ENCODE measurements around the gene CXXC1.
"Not testable (repeated sequence)": the region's sequence is repeated elsewhere in the genome, so short reads cannot be mapped to it uniquely, and the experiment has no call there.

The CXXC1 gene

DNA sequence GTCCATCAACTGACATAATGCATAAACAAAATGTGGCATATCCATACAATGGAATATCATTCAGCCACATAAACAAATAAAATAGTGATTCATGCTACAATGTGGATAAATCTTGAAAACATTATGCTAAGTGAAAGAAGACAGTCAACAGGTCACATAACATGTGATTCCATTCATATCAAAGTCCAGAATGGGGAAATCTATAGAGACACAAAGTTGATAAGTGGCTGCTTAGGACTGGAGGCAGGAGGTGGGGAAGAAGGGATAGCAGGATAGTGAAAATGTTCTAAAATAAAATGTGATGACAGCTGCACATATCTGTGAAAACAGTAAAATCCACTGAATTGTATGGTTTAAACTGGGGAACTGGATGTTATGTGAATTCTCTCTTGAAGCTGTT is 39.9 kb downstream of the CXXC1 start:
- Histone ChIP-seq H3K36me3 (ENCODE audit: control insufficient read depth in 2 of 2, insufficient read depth in 2 of 2, low read length in 2 of 2) (no peaks in the 10 kb centered on the region), H3K9me3 (ENCODE audit: control insufficient read depth in 2 of 2, low read length in 2 of 2) (no peaks in the 10 kb centered on the region), H3K9ac (ENCODE audit: low read depth in 1 of 2, low read length in 2 of 2) (no peak overlapping the region)

DNA sequence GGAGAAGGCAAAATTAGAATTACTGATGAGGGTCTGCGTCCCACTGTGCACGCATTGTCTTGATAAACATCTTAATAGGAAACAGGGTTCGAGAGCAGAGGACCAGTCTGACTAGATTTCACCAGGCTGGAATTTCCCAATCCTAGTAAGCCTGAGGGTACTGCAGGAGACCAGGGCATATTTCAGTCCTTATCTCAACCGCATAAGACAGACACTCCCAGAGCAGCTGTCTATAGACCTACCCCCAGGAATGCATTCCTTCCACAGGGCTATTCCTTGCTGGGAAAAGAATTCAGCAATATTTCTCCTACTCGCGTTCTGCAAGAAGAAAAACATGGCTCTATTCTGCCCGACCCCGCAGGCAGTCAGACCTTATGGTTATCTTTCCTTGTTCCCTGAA is 45.7 kb downstream of the CXXC1 start:
- H3K4me3 ChIP-seq (ENCODE audit: low read length in 2 of 2); H3K9me3 ChIP-seq (ENCODE audit: control insufficient read depth in 2 of 2, low read length in 2 of 2); H3K36me3 ChIP-seq (ENCODE audit: control insufficient read depth in 2 of 2, insufficient read depth in 2 of 2, low read length in 2 of 2); H3K27me3 ChIP-seq (ENCODE audit: control insufficient read depth in 2 of 2, insufficient read depth in 2 of 2, low read length in 2 of 2); H3K27ac ChIP-seq (ENCODE audit: low read depth in 2 of 2, low read length in 2 of 2); H3K4me1 ChIP-seq (ENCODE audit: control insufficient read depth in 2 of 2, insufficient read depth in 2 of 2, low read length in 2 of 2); H3K9ac ChIP-seq (ENCODE audit: low read depth in 1 of 2, low read length in 2 of 2): not testable (repeated sequence)

More for the DNA sequence above, 39.9 kb downstream of the CXXC1 start:
- Histone ChIP-seq H3K4me3 (ENCODE audit: low read length in 2 of 2) (no peak overlapping the region), H3K27ac (ENCODE audit: low read depth in 2 of 2, low read length in 2 of 2) (no peak overlapping the region), H3K27me3 (ENCODE audit: control insufficient read depth in 2 of 2, insufficient read depth in 2 of 2, low read length in 2 of 2) (no peaks in the 10 kb centered on the region), H3K4me1 (ENCODE audit: control insufficient read depth in 2 of 2, insufficient read depth in 2 of 2, low read length in 2 of 2) (no peaks in the 10 kb centered on the region)

DNA sequence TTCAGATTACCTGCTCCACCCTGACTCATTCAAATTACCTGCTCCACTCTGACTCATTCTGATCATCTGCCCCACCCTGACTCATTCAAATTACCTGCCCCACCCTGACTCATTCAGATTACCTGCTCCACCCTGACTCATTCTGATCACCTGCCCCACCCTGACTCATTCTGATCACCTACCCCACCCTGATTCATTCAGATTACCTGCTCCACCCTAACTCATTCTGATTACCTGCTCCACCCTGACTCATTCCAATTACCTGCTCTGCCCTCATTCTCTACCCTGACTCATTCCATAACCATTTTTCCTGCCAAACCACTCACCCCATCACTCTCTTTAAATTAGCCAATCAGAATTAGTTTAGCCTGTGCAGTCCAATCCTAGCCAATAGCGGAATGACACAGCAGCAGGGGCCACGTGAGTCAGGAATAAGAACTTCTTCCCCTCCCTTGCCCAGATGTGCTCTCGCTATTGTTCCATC is 47.4 kb downstream of the CXXC1 start:
- Histone ChIP-seq H3K9ac (ENCODE audit: low read depth in 1 of 2, low read length in 2 of 2) (no peak overlapping the region), H3K27ac (ENCODE audit: low read depth in 2 of 2, low read length in 2 of 2) (peak overlapping the region in 1 of 2 donors; percentile 42), H3K9me3 (ENCODE audit: control insufficient read depth in 2 of 2, low read length in 2 of 2) (peaks cover 2 to 8% of the 10 kb centered on the region in 2 donors), H3K4me1 (ENCODE audit: control insufficient read depth in 2 of 2, insufficient read depth in 2 of 2, low read length in 2 of 2) (no peaks in the 10 kb centered on the region), H3K36me3 (ENCODE audit: control insufficient read depth in 2 of 2, insufficient read depth in 2 of 2, low read length in 2 of 2) (no peaks in the 10 kb centered on the region), H3K27me3 (ENCODE audit: control insufficient read depth in 2 of 2, insufficient read depth in 2 of 2, low read length in 2 of 2) (no peaks in the 10 kb centered on the region), H3K4me3 (ENCODE audit: low read length in 2 of 2) (peak overlapping the region in 1 of 2 donors; percentile 30)

DNA sequence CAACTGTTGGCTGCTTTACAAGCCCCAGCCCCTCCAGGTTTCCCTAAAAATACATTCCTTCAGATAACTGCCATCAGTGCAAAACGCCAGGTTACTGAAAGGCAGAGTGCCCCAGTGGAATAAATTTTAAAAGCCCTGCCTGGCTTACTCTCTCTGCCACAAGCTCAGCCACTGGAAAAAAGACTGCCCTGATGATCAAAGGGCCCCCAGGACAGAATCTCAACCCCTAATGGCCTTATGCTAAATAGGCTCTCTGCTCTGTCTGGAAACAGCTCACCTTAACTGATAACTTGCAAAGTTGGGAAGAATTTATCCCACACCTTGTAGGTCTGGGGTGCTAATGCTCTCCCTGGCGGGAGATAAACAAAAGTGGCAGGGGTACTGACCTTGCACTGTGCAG is 55.1 kb downstream of the CXXC1 start:
- H3K9me3 ChIP-seq (ENCODE audit: control insufficient read depth in 2 of 2, low read length in 2 of 2), result no peaks in the 10 kb centered on the region
- no peak overlapping the region for H3K4me3 ChIP-seq (ENCODE audit: low read length in 2 of 2)

More for the DNA sequence above, 55.1 kb downstream of the CXXC1 start:
- H3K36me3 ChIP-seq (ENCODE audit: control insufficient read depth in 2 of 2, insufficient read depth in 2 of 2, low read length in 2 of 2), result no peaks in the 10 kb centered on the region
- H3K27ac ChIP-seq (ENCODE audit: low read depth in 2 of 2, low read length in 2 of 2), result no peak overlapping the region
- peaks cover 0 to 2% of the 10 kb centered on the region in 2 donors for H3K27me3 ChIP-seq (ENCODE audit: control insufficient read depth in 2 of 2, insufficient read depth in 2 of 2, low read length in 2 of 2)
- no peak overlapping the region for H3K9ac ChIP-seq (ENCODE audit: low read depth in 1 of 2, low read length in 2 of 2)
- H3K4me1 ChIP-seq (ENCODE audit: control insufficient read depth in 2 of 2, insufficient read depth in 2 of 2, low read length in 2 of 2), result no peaks in the 10 kb centered on the region

Data from mucosa of rectum (tissue), 2 donors.